Peyer's patch (tissue), 4 donors: ENCODE measurements around the gene APBA1. TPM values are rescaled to one million over a fixed set of nuclear protein-coding genes. Genes with fewer than 3 reads are reported as not detected.

Source experiments
- DNase-seq, 3 donors: peaks; one replicate each; pipeline ENCODE4 v3.0.0-alpha.2; 2017 to 2019
- H3K27ac ChIP-seq, 4 donors: fragments of 200-600 bp; sonication (generic); one replicate each; pipeline ENCODE4 v1.5.1; 2016 to 2019
- H3K27me3 ChIP-seq, 2 donors: fragments of 200-600 bp; sonication (generic); one replicate each; pipeline ENCODE4 v1.5.1; 2019
- H3K36me3 ChIP-seq, 3 donors: fragments of 200-600 bp; sonication (generic); one replicate each; pipeline ENCODE4 v1.5.1; 2016 to 2019
- H3K4me1 ChIP-seq, 4 donors: fragments of 200-600 bp; sonication (generic); one replicate each; pipeline ENCODE4 v1.5.1; 2016 to 2019
- H3K4me3 ChIP-seq, 4 donors: fragments of 200-600 bp; sonication (generic); 1 replicate in 3 of 4; 2 replicates in 1 of 4; pipeline ENCODE4 v1.5.1; 2016 to 2019; ENCODE audit warnings: mild to moderate bottlenecking in 1 of 4
- H3K9me3 ChIP-seq, 4 donors: fragments of 200-600 bp; sonication (generic); one replicate each; pipeline ENCODE4 v1.5.1; 2016 to 2019; ENCODE audit warnings: mild to moderate bottlenecking in 1 of 4
- CTCF ChIP-seq, 6 experiments: fragments of 450-650 bp in 4 of 6; fragments of 200-600 bp in 2 of 6; sonication (generic) in 1 of 6; IDR thresholded peaks; one replicate each; pipeline ENCODE4 v1.5.1; 2017 to 2019; ENCODE audit warnings: antibody characterized with exemption in 6 of 6, mild to moderate bottlenecking in 3 of 6, moderate library complexity in 1 of 6
- POLR2A ChIP-seq, 2 donors: fragments of 450-650 bp; IDR thresholded peaks; one replicate each; pipeline ENCODE4 v1.5.1; 2017; ENCODE audit warnings: antibody characterized with exemption in 2 of 2, mild to moderate bottlenecking in 2 of 2, moderate library complexity in 2 of 2
- total RNA-seq, 4 donors: library from RNA; depleted of rRNA; stranded (reverse); fragments of >200 nt; gene quantifications; one replicate each; pipeline ENCODE4 v1.1.0, GENCODE V29; 2016

Gene APBA1
- 10 to 100 TPM in 1 of 4 donors, 1 to 10 TPM in 2, under 1 TPM in 1; 0.88 to 14.9 (median 3.9) TPM for total RNA-seq

GRCh38 chr9:69671879-69672595, at the start of gene APBA1:
TSS of gene APBA1 (minus strand) at chr9:69672371.
- TF ChIP-seq POLR2A (IDR thresholded peaks at IDR 0.05) (no peak), CTCF (IDR thresholded peaks at IDR 0.05) (peak in 1 of 6 experiments; percentile 17)
- Histone ChIP-seq H3K9me3 (no peaks in the 10 kb centered on the region), H3K4me3 (peak within 1 kb of the TSS; percentile 50 to 88 (median 60)), H3K27ac (peak within 1 kb of the TSS; percentile 42 to 74 (median 68)), H3K4me1 (peaks cover 0 to 5% (median 0%) of the 10 kb centered on the region in 4 donors), H3K36me3 (no peaks in the 10 kb centered on the region), H3K27me3 (no peaks in the 10 kb centered on the region)
- DNase-seq, result peak in 2 of 3 donors; percentile 69 to 71

- Histone ChIP-seq H3K27me3 (no peaks in the 10 kb centered on the region), H3K27ac (peak overlapping the region in 1 of 4 donors; percentile 31), H3K4me1 (no peaks in the 10 kb centered on the region), H3K4me3 (no peak overlapping the region), H3K9me3 (no peaks in the 10 kb centered on the region), H3K36me3 (peaks cover 0 to 24% (median 0%) of the 10 kb centered on the region in 3 donors)
- TF ChIP-seq CTCF (IDR thresholded peaks at IDR 0.05), result no peak
- TF ChIP-seq POLR2A (IDR thresholded peaks at IDR 0.05), result no peak
- DNase-seq, result no peak
Measured at GRCh38 chr9:69719983-69720382, 47.8 kb upstream of the APBA1 start.

GRCh38 chr9:69719367-69719766, 47.2 kb upstream of the APBA1 start:
- no peaks in the 10 kb centered on the region for H3K27me3 ChIP-seq
- H3K27ac ChIP-seq, result peak overlapping the region in 1 of 4 donors; percentile 12
- peaks cover 0 to 20% (median 0%) of the 10 kb centered on the region in 3 donors for H3K36me3 ChIP-seq
- TF ChIP-seq CTCF (IDR thresholded peaks at IDR 0.05) (no peak), POLR2A (IDR thresholded peaks at IDR 0.05) (no peak)
- H3K4me3 ChIP-seq, result no peak overlapping the region
- H3K9me3 ChIP-seq, result no peaks in the 10 kb centered on the region
- no peaks in the 10 kb centered on the region for H3K4me1 ChIP-seq
- no peak for DNase-seq

- DNase-seq, result no peak
- H3K4me1 ChIP-seq, result no peaks in the 10 kb centered on the region
- no peaks in the 10 kb centered on the region for H3K27me3 ChIP-seq
- H3K36me3 ChIP-seq, result peaks cover 0 to 19% (median 0%) of the 10 kb centered on the region in 3 donors
- H3K27ac ChIP-seq, result no peak overlapping the region
- no peaks in the 10 kb centered on the region for H3K9me3 ChIP-seq
- no peak for TF ChIP-seq POLR2A (IDR thresholded peaks at IDR 0.05)
- TF ChIP-seq CTCF (IDR thresholded peaks at IDR 0.05), result no peak
- no peak overlapping the region for H3K4me3 ChIP-seq
Measured at GRCh38 chr9:69718218-69718617, 46.0 kb upstream of the APBA1 start.

GRCh38 chr9:69715825-69716224, 43.7 kb upstream of the APBA1 start:
- Histone ChIP-seq H3K27me3 (no peaks in the 10 kb centered on the region), H3K9me3 (no peaks in the 10 kb centered on the region), H3K36me3 (peaks cover 0 to 17% (median 0%) of the 10 kb centered on the region in 3 donors), H3K4me1 (no peaks in the 10 kb centered on the region), H3K27ac (no peak overlapping the region), H3K4me3 (no peak overlapping the region)
- TF ChIP-seq POLR2A (IDR thresholded peaks at IDR 0.05) (no peak), CTCF (IDR thresholded peaks at IDR 0.05) (no peak)
- no peak for DNase-seq
